Measurements from ENCODE around the gene HNF1A. TPM values are rescaled to one million over a fixed set of nuclear protein-coding genes. Genes with fewer than 3 reads are reported as not detected.
"Not testable (repeated sequence)": the region's sequence is repeated elsewhere in the genome, so short reads cannot be mapped to it uniquely, and the experiment has no call there.

The HNF1A gene
- total and polyA plus RNA-seq, 4 donors = 8.2 to 19.8 (median 10.6) TPM

DNA sequence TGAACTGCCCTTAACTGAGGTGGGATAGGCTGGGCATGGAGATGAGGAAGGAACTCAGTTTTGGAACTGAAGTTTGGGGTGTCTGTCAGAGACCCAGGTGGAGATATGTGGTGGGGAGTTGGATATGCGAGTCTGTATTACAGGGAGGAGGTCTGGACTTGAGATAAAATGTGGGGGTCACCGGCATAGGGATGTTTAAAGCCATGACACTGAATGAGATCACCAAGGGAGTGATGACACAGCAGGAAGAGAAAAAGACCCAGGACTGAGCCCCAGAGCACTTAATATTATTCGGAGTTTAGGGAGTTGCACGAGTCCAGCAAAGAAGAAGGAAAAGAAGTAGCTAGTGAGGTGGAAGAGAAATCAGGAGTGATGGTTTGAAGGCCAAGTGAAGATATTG, 64.7 kb downstream of the HNF1A start:
- WGBS = 83% methylated on average over 4 of the region's 4 CpGs
- DNase-seq (ENCODE audit: low spot score) = no peak
- Histone ChIP-seq H3K9me3 (ENCODE audit: control insufficient read depth in 4 of 4, low read length in 3 of 4) (no peaks in the 10 kb centered on the region), H3K27me3 (ENCODE audit: control insufficient read depth in 4 of 4, insufficient read depth in 4 of 4, low read length in 3 of 4) (no peaks in the 10 kb centered on the region), H3K9ac (ENCODE audit: low read depth in 1 of 2, low read length in 2 of 2) (no peak overlapping the region), H3K27ac (ENCODE audit: low read depth in 1 of 2, low read length in 2 of 2) (no peak overlapping the region), H3K4me3 (ENCODE audit: low read depth in 1 of 3, low read length in 3 of 3) (no peak overlapping the region), H3K4me1 (ENCODE audit: control insufficient read depth in 4 of 4, insufficient read depth in 4 of 4, low read length in 3 of 4) (peaks cover 0 to 11% (median 6%) of the 10 kb centered on the region in 4 donors), H3K36me3 (ENCODE audit: control insufficient read depth in 4 of 4, insufficient read depth in 3 of 4, low read depth in 1 of 4, low read length in 3 of 4) (no peaks in the 10 kb centered on the region)
- no peak for TF ChIP-seq GABPA (IDR thresholded peaks at IDR 0.05 in 1 of 2, conservative IDR thresholded peaks at IDR 0.05 in 1 of 2)
- TF ChIP-seq TAF1 (conservative IDR thresholded peaks at IDR 0.05) = no peak
- TF ChIP-seq HNF4G (IDR thresholded peaks at IDR 0.05) = no peak
- no peak for TF ChIP-seq FOXA1 (IDR thresholded peaks at IDR 0.05)
- TF ChIP-seq SP1 (IDR thresholded peaks at IDR 0.05) = no peak
- TF ChIP-seq, protein P1, sequence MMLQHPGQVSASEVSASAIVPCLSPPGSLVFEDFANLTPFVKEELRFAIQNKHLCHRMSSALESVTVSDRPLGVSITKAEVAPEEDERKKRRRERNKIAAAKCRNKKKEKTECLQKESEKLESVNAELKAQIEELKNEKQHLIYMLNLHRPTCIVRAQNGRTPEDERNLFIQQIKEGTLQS (IDR thresholded peaks at IDR 0.05) = no peak
- TF ChIP-seq EGR1 (IDR thresholded peaks at IDR 0.05; ENCODE audit: low read depth in 2 of 2) = no peak

DNA sequence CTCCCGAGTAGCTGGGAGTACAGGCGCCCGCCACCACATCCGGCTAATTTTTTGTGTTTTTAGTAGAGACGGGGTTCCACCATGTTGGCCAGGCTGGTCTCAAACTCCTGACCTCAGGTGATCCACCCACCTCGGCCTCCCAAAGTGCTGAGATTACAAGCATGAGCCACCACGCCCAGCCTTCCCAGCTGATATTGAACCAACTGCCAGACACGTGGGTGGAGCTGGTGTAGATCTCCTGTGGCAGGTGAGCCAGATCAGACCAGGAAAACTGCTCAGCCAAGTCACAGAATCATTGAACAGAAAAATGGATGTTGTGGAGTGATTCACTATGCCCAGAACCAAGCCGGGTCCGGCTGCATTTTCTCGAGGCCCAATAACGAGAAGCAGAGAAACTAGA, 69.1 kb downstream of the HNF1A start:
- not testable (repeated sequence) for H3K36me3 ChIP-seq (ENCODE audit: control insufficient read depth in 4 of 4, insufficient read depth in 3 of 4, low read depth in 1 of 4, low read length in 3 of 4); H3K9me3 ChIP-seq (ENCODE audit: control insufficient read depth in 4 of 4, low read length in 3 of 4); DNase-seq (ENCODE audit: low spot score); H3K4me1 ChIP-seq (ENCODE audit: control insufficient read depth in 4 of 4, insufficient read depth in 4 of 4, low read length in 3 of 4); H3K9ac ChIP-seq (ENCODE audit: low read depth in 1 of 2, low read length in 2 of 2); H3K27ac ChIP-seq (ENCODE audit: low read depth in 1 of 2, low read length in 2 of 2); H3K27me3 ChIP-seq (ENCODE audit: control insufficient read depth in 4 of 4, insufficient read depth in 4 of 4, low read length in 3 of 4); H3K4me3 ChIP-seq (ENCODE audit: low read depth in 1 of 3, low read length in 3 of 3)
- 85% methylated on average over 12 of the region's 12 CpGs for WGBS

- TF ChIP-seq HNF4A (conservative IDR thresholded peaks at IDR 0.05) = no peak
- TF ChIP-seq HNF4G (IDR thresholded peaks at IDR 0.05) = no peak
- TF ChIP-seq NR2F2 (IDR thresholded peaks at IDR 0.05) = no peak
- TF ChIP-seq, protein P2, sequence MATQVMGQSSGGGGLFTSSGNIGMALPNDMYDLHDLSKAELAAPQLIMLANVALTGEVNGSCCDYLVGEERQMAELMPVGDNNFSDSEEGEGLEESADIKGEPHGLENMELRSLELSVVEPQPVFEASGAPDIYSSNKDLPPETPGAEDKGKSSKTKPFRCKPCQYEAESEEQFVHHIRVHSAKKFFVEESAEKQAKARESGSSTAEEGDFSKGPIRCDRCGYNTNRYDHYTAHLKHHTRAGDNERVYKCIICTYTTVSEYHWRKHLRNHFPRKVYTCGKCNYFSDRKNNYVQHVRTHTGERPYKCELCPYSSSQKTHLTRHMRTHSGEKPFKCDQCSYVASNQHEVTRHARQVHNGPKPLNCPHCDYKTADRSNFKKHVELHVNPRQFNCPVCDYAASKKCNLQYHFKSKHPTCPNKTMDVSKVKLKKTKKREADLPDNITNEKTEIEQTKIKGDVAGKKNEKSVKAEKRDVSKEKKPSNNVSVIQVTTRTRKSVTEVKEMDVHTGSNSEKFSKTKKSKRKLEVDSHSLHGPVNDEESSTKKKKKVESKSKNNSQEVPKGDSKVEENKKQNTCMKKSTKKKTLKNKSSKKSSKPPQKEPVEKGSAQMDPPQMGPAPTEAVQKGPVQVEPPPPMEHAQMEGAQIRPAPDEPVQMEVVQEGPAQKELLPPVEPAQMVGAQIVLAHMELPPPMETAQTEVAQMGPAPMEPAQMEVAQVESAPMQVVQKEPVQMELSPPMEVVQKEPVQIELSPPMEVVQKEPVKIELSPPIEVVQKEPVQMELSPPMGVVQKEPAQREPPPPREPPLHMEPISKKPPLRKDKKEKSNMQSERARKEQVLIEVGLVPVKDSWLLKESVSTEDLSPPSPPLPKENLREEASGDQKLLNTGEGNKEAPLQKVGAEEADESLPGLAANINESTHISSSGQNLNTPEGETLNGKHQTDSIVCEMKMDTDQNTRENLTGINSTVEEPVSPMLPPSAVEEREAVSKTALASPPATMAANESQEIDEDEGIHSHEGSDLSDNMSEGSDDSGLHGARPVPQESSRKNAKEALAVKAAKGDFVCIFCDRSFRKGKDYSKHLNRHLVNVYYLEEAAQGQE (IDR thresholded peaks at IDR 0.05) = no peak
- TF ChIP-seq, protein P1 (IDR thresholded peaks at IDR 0.05) = no peak
- no peak for TF ChIP-seq CTCF (IDR thresholded peaks at IDR 0.05; ENCODE audit: low read depth, low read length, missing input control)
- Histone ChIP-seq H3K27me3 (ENCODE audit: control insufficient read depth in 4 of 4, insufficient read depth in 4 of 4, low read length in 3 of 4) (no peaks in the 10 kb centered on the region), H3K4me1 (ENCODE audit: control insufficient read depth in 4 of 4, insufficient read depth in 4 of 4, low read length in 3 of 4) (no peaks in the 10 kb centered on the region), H3K9me3 (ENCODE audit: control insufficient read depth in 4 of 4, low read length in 3 of 4) (no peaks in the 10 kb centered on the region), H3K27ac (ENCODE audit: low read depth in 1 of 2, low read length in 2 of 2) (no peak overlapping the region), H3K36me3 (ENCODE audit: control insufficient read depth in 4 of 4, insufficient read depth in 3 of 4, low read depth in 1 of 4, low read length in 3 of 4) (no peaks in the 10 kb centered on the region), H3K4me3 (ENCODE audit: low read depth in 1 of 3, low read length in 3 of 3) (no peak overlapping the region), H3K9ac (ENCODE audit: low read depth in 1 of 2, low read length in 2 of 2) (no peak overlapping the region)
- 77% methylated on average over 7 of the region's 7 CpGs for WGBS
- DNase-seq (ENCODE audit: low spot score) = no peak
Observed at GRCh38 chr12:121048442-121048841, 70.1 kb downstream of the HNF1A start.
